Measurements from ENCODE around the gene SIVA1. TPM values are rescaled to one million over a fixed set of nuclear protein-coding genes. Genes with fewer than 3 reads are reported as not detected.

The SIVA1 gene
- total and polyA plus RNA-seq, 9 of the 15 experiments (the other 6 are each of a cell fraction or from before 2014, with no cell fraction given) = 4.2 to 186 (median 54.2) TPM

- TF ChIP-seq NONO (IDR thresholded peaks at IDR 0.05; ENCODE audit: low read depth in 2 of 2, low read length in 1 of 2) (no peak), BMI1 (IDR thresholded peaks at IDR 0.05; ENCODE audit: low read length) (no peak), NCOR1 (IDR thresholded peaks at IDR 0.05) (no peak), ZNF24 (IDR thresholded peaks at IDR 0.05) (no peak), HEY1 (CRISPR knock-in tag; IDR thresholded peaks at IDR 0.05; ENCODE audit: borderline replicate concordance) (no peak), ZNF263 (CRISPR knock-in tag; IDR thresholded peaks at IDR 0.05; ENCODE audit: borderline replicate concordance) (peak; percentile 91), HNRNPUL1 (IDR thresholded peaks at IDR 0.05; ENCODE audit: low read length) (no peak), ZNF668 (CRISPR knock-in tag; IDR thresholded peaks at IDR 0.05) (no peak), XRCC5 (IDR thresholded peaks at IDR 0.05; ENCODE audit: low read depth, low read length) (no peak), RAD51 (IDR thresholded peaks at IDR 0.05; ENCODE audit: borderline replicate concordance, low read depth) (peak; percentile 64; the same call in 1 of the 2 replicates), CSDE1 (IDR thresholded peaks at IDR 0.05) (no peak), ILK (tag; IDR thresholded peaks at IDR 0.05; ENCODE audit: borderline replicate concordance, low read depth) (no peak), GABPA (tag; conservative IDR thresholded peaks at IDR 0.05; ENCODE audit: low read depth) (no peak), ZNF318 (IDR thresholded peaks at IDR 0.05; ENCODE audit: borderline replicate concordance in 1 of 2, low read depth in 1 of 2) (no peak), HDAC3 (IDR thresholded peaks at IDR 0.05; ENCODE audit: borderline replicate concordance, partially characterized antibody) (no peak), GABPB2 (CRISPR knock-in tag; conservative IDR thresholded peaks at IDR 0.05) (no peak), DPF2 (IDR thresholded peaks at IDR 0.05) (no peak), ZNF165 (CRISPR knock-in tag; IDR thresholded peaks at IDR 0.05; ENCODE audit: borderline replicate concordance) (no peak), LCOR (CRISPR knock-in tag; IDR thresholded peaks at IDR 0.05) (no peak), ZNF143 (CRISPR knock-in tag; IDR thresholded peaks at IDR 0.05) (no peak), CREBBP (IDR thresholded peaks at IDR 0.05; ENCODE audit: low read depth, low read length) (no peak), NUFIP1 (IDR thresholded peaks at IDR 0.05; ENCODE audit: partially characterized antibody) (no peak)
These were observed 15.7 kb downstream of the SIVA1 start (continued) for GRCh38 chr14:104768437-104769323.

Measured in K562 (cell line).